Measurements from ENCODE around the gene GTPBP4.

- no peak for TF ChIP-seq POLR2A (IDR thresholded peaks at IDR 0.05; ENCODE audit: low read depth, low read length)
- no peak for TF ChIP-seq POLR2AphosphoS5 (IDR thresholded peaks at IDR 0.05; ENCODE audit: low read depth, low read length)
These were observed 32.7 kb downstream of the GTPBP4 start for GRCh38 chr10:1020958-1021357.
